Measurements from ENCODE around the gene DYNC1I2. TPM values are rescaled to one million over a fixed set of nuclear protein-coding genes. Genes with fewer than 3 reads are reported as not detected.

DYNC1I2 gene
- total RNA-seq, 4 donors from 2014 or later: 99.6 to 116 (median 113) TPM

DNA sequence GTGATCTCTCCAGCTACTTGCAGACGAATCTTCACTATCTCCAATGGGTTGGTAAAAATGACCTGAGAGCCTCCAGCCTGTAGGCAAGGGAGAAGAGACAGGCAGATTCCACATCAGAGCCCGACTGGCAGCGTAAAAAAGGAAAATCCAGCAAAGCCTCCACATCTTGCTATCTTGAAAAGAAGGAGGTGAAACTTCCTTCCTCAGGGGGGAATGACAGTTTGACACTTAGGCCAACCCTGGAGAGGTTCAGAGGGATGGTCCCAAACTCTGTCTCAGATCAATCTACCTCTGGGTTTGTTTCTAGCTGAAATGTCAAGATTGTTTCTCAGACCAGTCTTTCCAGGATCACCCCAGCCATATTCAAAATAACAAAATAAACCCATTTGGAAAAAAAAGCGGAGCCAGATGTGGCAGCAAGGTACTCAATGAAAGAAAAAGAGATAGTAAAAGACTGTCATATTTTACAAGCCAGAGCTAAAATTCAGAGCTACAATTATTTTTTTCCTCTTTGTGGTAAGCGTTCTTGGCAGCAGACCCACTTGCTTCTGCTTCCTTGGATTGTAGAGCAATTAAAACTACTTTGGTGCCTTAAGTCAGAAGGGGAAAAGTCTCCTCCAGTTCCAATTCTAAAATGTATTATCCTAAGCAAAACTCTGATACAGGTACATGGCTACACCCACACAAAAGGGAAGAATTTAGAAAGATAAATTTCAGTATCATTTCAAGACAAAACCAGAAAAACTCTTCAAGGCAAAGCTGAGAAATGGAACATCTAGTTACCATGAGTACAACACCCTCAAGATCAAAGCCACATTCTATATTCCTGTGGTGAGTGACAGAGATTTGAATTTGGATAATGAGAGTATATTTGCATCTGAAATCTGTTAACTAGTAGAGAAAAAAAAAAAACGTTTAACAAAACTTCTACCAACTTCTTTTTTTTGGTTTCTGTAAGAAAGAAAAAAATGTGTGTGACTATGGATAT lies 106.7 kb downstream of the DYNC1I2 start:
- peak in 1 of 2 donors; percentile 13 for DNase-seq (ENCODE audit: low spot score in 2 of 2)
- H3K4me1 ChIP-seq: no peaks in the 10 kb centered on the region
- peaks cover 0 to 49% (median 0%) of the 10 kb centered on the region in 3 donors for H3K36me3 ChIP-seq
- no peaks in the 10 kb centered on the region for H3K27me3 ChIP-seq
- TF ChIP-seq EP300 (IDR thresholded peaks at IDR 0.05) (no peak), POLR2A (IDR thresholded peaks at IDR 0.05) (no peak)
- TF ChIP-seq, protein P1, sequence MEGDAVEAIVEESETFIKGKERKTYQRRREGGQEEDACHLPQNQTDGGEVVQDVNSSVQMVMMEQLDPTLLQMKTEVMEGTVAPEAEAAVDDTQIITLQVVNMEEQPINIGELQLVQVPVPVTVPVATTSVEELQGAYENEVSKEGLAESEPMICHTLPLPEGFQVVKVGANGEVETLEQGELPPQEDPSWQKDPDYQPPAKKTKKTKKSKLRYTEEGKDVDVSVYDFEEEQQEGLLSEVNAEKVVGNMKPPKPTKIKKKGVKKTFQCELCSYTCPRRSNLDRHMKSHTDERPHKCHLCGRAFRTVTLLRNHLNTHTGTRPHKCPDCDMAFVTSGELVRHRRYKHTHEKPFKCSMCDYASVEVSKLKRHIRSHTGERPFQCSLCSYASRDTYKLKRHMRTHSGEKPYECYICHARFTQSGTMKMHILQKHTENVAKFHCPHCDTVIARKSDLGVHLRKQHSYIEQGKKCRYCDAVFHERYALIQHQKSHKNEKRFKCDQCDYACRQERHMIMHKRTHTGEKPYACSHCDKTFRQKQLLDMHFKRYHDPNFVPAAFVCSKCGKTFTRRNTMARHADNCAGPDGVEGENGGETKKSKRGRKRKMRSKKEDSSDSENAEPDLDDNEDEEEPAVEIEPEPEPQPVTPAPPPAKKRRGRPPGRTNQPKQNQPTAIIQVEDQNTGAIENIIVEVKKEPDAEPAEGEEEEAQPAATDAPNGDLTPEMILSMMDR (IDR thresholded peaks at IDR 0.05): no peak
- WGBS, 2 donors: 65 to 68% methylated on average over 6 of the region's 6 CpGs
- H3K4me3 ChIP-seq: no peak overlapping the region
- no peak overlapping the region for H3K27ac ChIP-seq
- no peaks in the 10 kb centered on the region for H3K9me3 ChIP-seq

DNA sequence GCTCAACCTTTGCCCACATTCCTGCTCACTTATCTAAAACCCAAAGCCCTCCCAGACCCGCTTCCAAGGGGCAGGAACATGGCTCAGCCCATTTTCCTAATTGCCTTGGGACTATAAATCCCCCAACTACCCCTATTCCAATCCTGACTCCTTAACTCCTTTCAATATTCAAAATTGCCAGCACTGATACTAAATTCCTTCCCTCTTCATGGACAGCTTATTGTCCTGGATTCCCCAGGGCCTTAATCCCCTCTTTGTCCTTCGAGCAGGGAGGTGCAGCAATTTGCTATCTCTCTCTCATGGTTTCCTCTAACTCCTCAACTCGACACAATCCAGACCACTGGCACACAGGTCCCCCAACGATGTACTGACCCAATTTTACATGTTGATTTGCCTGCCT lies 107.6 kb downstream of the DYNC1I2 start:
- no peak for DNase-seq (ENCODE audit: low spot score in 2 of 2)
- no peaks in the 10 kb centered on the region for H3K9me3 ChIP-seq
- H3K4me3 ChIP-seq: no peak overlapping the region
- WGBS, 2 donors: 53 to 60% methylated on average over 4 of the region's 4 CpGs
- peaks cover 0 to 48% (median 0%) of the 10 kb centered on the region in 3 donors for H3K36me3 ChIP-seq
- no peak for TF ChIP-seq POLR2A (IDR thresholded peaks at IDR 0.05)
- TF ChIP-seq, protein P1 (IDR thresholded peaks at IDR 0.05): no peak
- no peak for TF ChIP-seq EP300 (IDR thresholded peaks at IDR 0.05)
- no peaks in the 10 kb centered on the region for H3K27me3 ChIP-seq
- H3K27ac ChIP-seq: no peak overlapping the region
- H3K4me1 ChIP-seq: no peaks in the 10 kb centered on the region

Other genes starting within 250 kb of the DYNC1I2 start
- gene CYBRD1, start 165.0 kb upstream of the DYNC1I2 start, total RNA-seq: 100 to 1,000 TPM; 215 to 471 (median 401) TPM
- gene SLC25A12, start 206.8 kb downstream of the DYNC1I2 start, total RNA-seq: 10 to 100 TPM; 15.9 to 20.5 (median 18.6) TPM
- gene HAT1, start 235.0 kb downstream of the DYNC1I2 start, total RNA-seq: 10 to 100 TPM; 18.8 to 32.7 (median 25.3) TPM

Data from tibial nerve (tissue), 4 donors.